Heart left ventricle (tissue), 13 donors: Measurements from ENCODE around the gene GOPC.

Experiments used
- CTCF ChIP-seq, 12 donors: fragments of 200-600 bp; sonication (generic) in 4 of 12; IDR thresholded peaks; one replicate each; pipeline versions ENCODE4 v1.5.0 to v1.8.0; 2018 to 2022; ENCODE audit warnings: antibody characterized with exemption in 12 of 12, mild to moderate bottlenecking in 5 of 12
- POLR2A ChIP-seq, 2 donors: fragments of 450-650 bp; IDR thresholded peaks; one replicate each; pipeline ENCODE4 v1.6.1; 2017; ENCODE audit warnings: antibody characterized with exemption in 2 of 2, mild to moderate bottlenecking in 2 of 2, moderate library complexity in 2 of 2
- donor health status: ischemic (EF 13 %, LVEDD 7.1; RV severe dilation, severe dysfunction).
- donor health status: DM: no; HTN: yes; CAD: no.
- donor health status: DM: no; HTN: no; CAD: no.
- donor health status: ischemic (EF 25% LVEDD 6.9; RV normal size, moderate dysfunction).
- donor health status: ischemic (EF 25% LVEDD 5.7; RV mildly dilated, moderate dysfunction).
- donor health status: ischemic (EF 35%, LVEDD 5.7; RV mildly dilated, moderate dysfunction).
- donor health status: nonischemic (EF 11% LVEDD 7.7; RV severe dilation, severe dysfunction).
- donor health status: DM: yes; HTN: yes; CAD: no.
- donor health status: PGD.
- donor health status: ischemic (EF 29% LVEDD 5.4; RV normal size, mild dysfunction).
- donor health status: nonischemic (EF 23%, LVEDD 6.1; RV moderate dilation, normal function).

- TF ChIP-seq CTCF (IDR thresholded peaks at IDR 0.05) = no peak
- TF ChIP-seq POLR2A (IDR thresholded peaks at IDR 0.05) = no peak
Observed at GRCh38 chr6:117531809-117532725, 70.2 kb downstream of the GOPC start.
